Measurements from ENCODE around the gene RASSF3.

GRCh38 chr12:64685050-64685449, 74.8 kb downstream of the RASSF3 start:
- TF ChIP-seq CTCF (IDR thresholded peaks at IDR 0.05), result no peak
- no peak for TF ChIP-seq POLR2A (IDR thresholded peaks at IDR 0.05)
- no peak for TF ChIP-seq POLR2AphosphoS5 (IDR thresholded peaks at IDR 0.05)

Data from breast epithelium (tissue), 3 donors.